ENCODE data around the gene KLK10. TPM values are rescaled to one million over a fixed set of nuclear protein-coding genes. Genes with fewer than 3 reads are reported as not detected.

KLK10 gene
- total RNA-seq, 2 donors from 2014 or later, result 0.46 to 0.91 TPM

GRCh38 chr19:51026554-51026831, 7.0 kb upstream of the KLK10 start, which contains the start of gene KLK11:
Gene KLK11 (minus strand): TSS chr19:51026616. CDS start chr19:51025631, 985 bp downstream.
- 91 to 97% methylated on average over 9 to 11 of the region's 11 CpGs for WGBS, 2 experiments (ENCODE audit: insufficient coverage in 1 of 2, insufficient read length in 1 of 2)
- H3K27ac Mint-ChIP-seq, result peak within 1 kb of the TSS; percentile 39
- TF ChIP-seq CTCF (conservative IDR thresholded peaks at IDR 0.05), result no peak
- no peaks in the 10 kb centered on the region for H3K9me3 Mint-ChIP-seq
- H3K27me3 Mint-ChIP-seq (ENCODE audit: insufficient read depth), result peaks cover 28% of the 10 kb centered on the region
- peaks cover 37% of the 10 kb centered on the region for H3K4me1 Mint-ChIP-seq
- H3K27me3 ChIP-seq (ENCODE audit: control insufficient read depth, insufficient read depth, low read length, poor library complexity, severe bottlenecking), result peaks cover 19% of the 10 kb centered on the region
- no peaks in the 10 kb centered on the region for H3K36me3 ChIP-seq (ENCODE audit: control insufficient read depth, insufficient read depth, low read length)
- H3K9ac ChIP-seq (ENCODE audit: extremely low read depth, low read length, poor library complexity, severe bottlenecking), result peak within 1 kb of the TSS; percentile 6
- H3K4me3 ChIP-seq (ENCODE audit: low read length), result no peak within 1 kb of the TSS
- H3K4me1 ChIP-seq (ENCODE audit: control insufficient read depth, insufficient read depth, low read length), result peaks cover 11% of the 10 kb centered on the region
- no peak within 1 kb of the TSS for H3K27ac ChIP-seq (ENCODE audit: low read depth, low read length)
- H3K4me3 Mint-ChIP-seq, result no peak within 1 kb of the TSS
- no peak for DNase-seq
- H3K36me3 Mint-ChIP-seq (ENCODE audit: low read depth), result no peaks in the 10 kb centered on the region
- no peaks in the 10 kb centered on the region for H3K9me3 ChIP-seq (ENCODE audit: control insufficient read depth, low read length)

GRCh38 chr19:51025809-51026553, 6.5 kb upstream of the KLK10 start:
- Histone ChIP-seq H3K9me3 (ENCODE audit: control insufficient read depth, low read length) (no peaks in the 10 kb centered on the region), H3K4me1 (ENCODE audit: control insufficient read depth, insufficient read depth, low read length) (peaks cover 11% of the 10 kb centered on the region), H3K27ac (ENCODE audit: low read depth, low read length) (no peak overlapping the region), H3K4me3 (ENCODE audit: low read length) (no peak overlapping the region), H3K36me3 (ENCODE audit: control insufficient read depth, insufficient read depth, low read length) (no peaks in the 10 kb centered on the region), H3K27me3 (ENCODE audit: control insufficient read depth, insufficient read depth, low read length, poor library complexity, severe bottlenecking) (peaks cover 19% of the 10 kb centered on the region), H3K9ac (ENCODE audit: extremely low read depth, low read length, poor library complexity, severe bottlenecking) (peak overlapping the region; percentile 6)
- Mint-ChIP-seq H3K36me3 (ENCODE audit: low read depth) (no peaks in the 10 kb centered on the region), H3K27ac (peak overlapping the region; percentile 39), H3K4me1 (peaks cover 41% of the 10 kb centered on the region), H3K9me3 (no peaks in the 10 kb centered on the region), H3K4me3 (no peak overlapping the region), H3K27me3 (ENCODE audit: insufficient read depth) (peaks cover 24% of the 10 kb centered on the region)
- 88 to 89% methylated on average over 10 to 18 of the region's 18 CpGs for WGBS, 2 experiments (ENCODE audit: insufficient coverage in 1 of 2, insufficient read length in 1 of 2)
- no peak for TF ChIP-seq CTCF (conservative IDR thresholded peaks at IDR 0.05)
- DNase-seq, result no peak

DNA sequence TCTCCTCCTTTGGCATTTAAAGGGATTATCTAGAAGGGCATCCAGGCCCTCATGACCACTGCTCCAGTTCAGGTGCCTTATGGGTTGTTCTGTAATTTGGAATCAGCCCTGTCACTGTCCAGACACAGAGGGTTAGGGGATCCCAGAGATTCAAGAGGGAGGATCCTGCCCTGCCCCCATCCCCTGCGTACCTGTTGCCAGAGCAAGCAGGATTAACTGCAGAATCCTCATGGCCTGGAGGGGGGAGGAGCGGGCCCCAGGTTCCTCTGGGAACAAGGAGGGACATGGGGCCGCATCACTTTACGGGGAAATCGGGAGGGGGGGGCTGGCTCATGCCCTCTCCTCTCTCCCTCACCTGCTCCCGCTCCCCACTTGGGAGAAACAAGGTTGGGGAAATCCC, 5.9 kb upstream of the KLK10 start:
- Mint-ChIP-seq H3K36me3 (ENCODE audit: low read depth) (no peaks in the 10 kb centered on the region), H3K4me3 (no peak overlapping the region), H3K9me3 (no peaks in the 10 kb centered on the region), H3K4me1 (peaks cover 41% of the 10 kb centered on the region), H3K27me3 (ENCODE audit: insufficient read depth) (peaks cover 29% of the 10 kb centered on the region), H3K27ac (peak overlapping the region; percentile 42)
- no peak overlapping the region for H3K9ac ChIP-seq (ENCODE audit: extremely low read depth, low read length, poor library complexity, severe bottlenecking)
- H3K27me3 ChIP-seq (ENCODE audit: control insufficient read depth, insufficient read depth, low read length, poor library complexity, severe bottlenecking), result peaks cover 20% of the 10 kb centered on the region
- H3K27ac ChIP-seq (ENCODE audit: low read depth, low read length), result no peak overlapping the region
- 67 to 95% methylated on average over 1 to 6 of the region's 6 CpGs for WGBS, 2 experiments (ENCODE audit: insufficient coverage in 1 of 2, insufficient read length in 1 of 2)
- H3K4me3 ChIP-seq (ENCODE audit: low read length), result no peak overlapping the region
- no peaks in the 10 kb centered on the region for H3K9me3 ChIP-seq (ENCODE audit: control insufficient read depth, low read length)
- no peak for DNase-seq
- no peaks in the 10 kb centered on the region for H3K36me3 ChIP-seq (ENCODE audit: control insufficient read depth, insufficient read depth, low read length)
- peaks cover 11% of the 10 kb centered on the region for H3K4me1 ChIP-seq (ENCODE audit: control insufficient read depth, insufficient read depth, low read length)
- no peak for TF ChIP-seq CTCF (conservative IDR thresholded peaks at IDR 0.05)
